DOHH2 (cell line): ENCODE measurements around the gene BSND.

Experiments
- H3F3A ChIP-seq: fragments of 200-600 bp; sonication (generic), shearing (Covaris generic); 2 replicates; pipeline ENCODE4 v1.6.0; 2016; ENCODE audit warnings: antibody characterized with exemption, mild to moderate bottlenecking; ENCODE audit not compliant: control insufficient read depth, insufficient read depth
- H3K27ac ChIP-seq: fragments of 200-600 bp; sonication (generic); 2 replicates; pipeline ENCODE4 v1.5.1; 2014; ENCODE audit warnings: low read depth, mild to moderate bottlenecking, low read length, moderate library complexity
- H3K27me3 ChIP-seq: fragments of 200-600 bp; sonication (generic); 2 replicates; pipeline ENCODE4 v1.6.1; 2014; ENCODE audit warnings: mild to moderate bottlenecking, low read length, mixed read lengths; ENCODE audit not compliant: control insufficient read depth
- H3K36me3 ChIP-seq: fragments of 200-600 bp; sonication (generic); 2 replicates; pipeline ENCODE4 v1.6.1; 2014; ENCODE audit warnings: mild to moderate bottlenecking, low read length, moderate library complexity, mixed read lengths; ENCODE audit not compliant: control insufficient read depth
- H3K4me1 ChIP-seq: fragments of 200-600 bp; sonication (generic); 2 replicates; pipeline ENCODE4 v1.6.1; 2014; ENCODE audit warnings: mild to moderate bottlenecking, low read length, mixed read lengths; ENCODE audit not compliant: control insufficient read depth
- H3K4me2 ChIP-seq: fragments of 200-600 bp; sonication (generic); 2 replicates; pipeline ENCODE4 v1.6.0; 2014; ENCODE audit warnings: mild to moderate bottlenecking, low read length, moderate library complexity
- H3K4me3 ChIP-seq: fragments of 200-600 bp; sonication (generic); 2 replicates; pipeline ENCODE4 v1.5.1; 2014; ENCODE audit warnings: mild to moderate bottlenecking, low read length, mixed read lengths
- H3K79me2 ChIP-seq: fragments of 200-600 bp; sonication (generic); 2 replicates; pipeline ENCODE4 v1.6.1; 2014; ENCODE audit warnings: mild to moderate bottlenecking, low read length, mixed read lengths; ENCODE audit not compliant: control insufficient read depth
- H3K9me2 ChIP-seq: fragments of 200-600 bp; sonication (generic); replicated peaks from 2 replicates; pipeline ENCODE4 v1.6.1; 2014; ENCODE audit warnings: mild to moderate bottlenecking, low read length, mixed read lengths; ENCODE audit not compliant: control insufficient read depth
- H3K9me3 ChIP-seq: fragments of 200-600 bp; sonication (generic); 2 replicates; pipeline ENCODE4 v1.6.1; 2014; ENCODE audit warnings: antibody characterized with exemption, low read length, mixed read lengths; ENCODE audit not compliant: control insufficient read depth, insufficient read depth
- H4K20me1 ChIP-seq: fragments of 200-600 bp; sonication (generic); 2 replicates; pipeline ENCODE4 v1.6.0; 2014; ENCODE audit warnings: low read depth, mild to moderate bottlenecking, antibody characterized with exemption, low read length, moderate library complexity; ENCODE audit not compliant: control insufficient read depth, insufficient read depth
- CTCF ChIP-seq: fragments of 200-600 bp; sonication (generic); IDR thresholded peaks from one replicate; pipeline ENCODE4 v1.5.1; 2014; ENCODE audit warnings: antibody characterized with exemption, mild to moderate bottlenecking, low read depth, low read length; ENCODE audit not compliant: poor library complexity, severe bottlenecking
- EZH2phosphoT487 ChIP-seq: fragments of 200-600 bp; sonication (generic); IDR thresholded peaks from 2 replicates; pipeline ENCODE4 v1.6.1; 2017; ENCODE audit warnings: borderline replicate concordance, mild to moderate bottlenecking, antibody characterized with exemption, low read length, moderate library complexity, mixed read lengths

BSND gene

GRCh38 chr1:54953846-54954245, 44.9 kb upstream of the BSND start:
- Histone ChIP-seq H3K36me3 (no peaks in the 10 kb centered on the region), H3F3A (no peaks in the 10 kb centered on the region), H4K20me1 (no peaks in the 10 kb centered on the region), H3K27ac (no peak overlapping the region), H3K27me3 (peaks cover 13% of the 10 kb centered on the region), H3K4me1 (no peaks in the 10 kb centered on the region), H3K9me3 (no peaks in the 10 kb centered on the region), H3K4me2 (no peak overlapping the region), H3K9me2 (no peaks in the 10 kb centered on the region), H3K79me2 (no peaks in the 10 kb centered on the region), H3K4me3 (no peak overlapping the region)
- TF ChIP-seq EZH2phosphoT487 (no peak), CTCF (no peak)

DNA sequence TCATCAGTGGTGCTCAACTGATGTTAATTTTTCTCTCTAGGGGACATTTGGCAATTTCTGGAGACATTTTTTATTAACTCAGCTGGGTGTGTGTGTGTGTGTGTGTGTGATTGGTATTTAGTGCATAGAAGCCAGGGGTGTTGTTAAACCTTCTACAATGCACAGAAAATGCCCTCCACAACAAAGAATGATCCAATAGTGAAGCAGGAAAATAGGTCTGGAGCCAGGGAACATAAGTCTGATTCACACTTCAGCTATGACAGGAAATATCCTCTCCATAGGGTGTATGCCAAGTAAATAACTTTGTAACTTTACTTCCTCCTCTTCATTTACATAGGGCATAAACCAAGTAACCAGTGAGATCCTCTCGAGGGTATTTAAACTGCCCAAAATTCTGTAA, 43.4 kb upstream of the BSND start:
- Histone ChIP-seq H3K4me2 (no peak overlapping the region), H4K20me1 (no peaks in the 10 kb centered on the region), H3K36me3 (no peaks in the 10 kb centered on the region), H3K4me3 (no peak overlapping the region), H3K9me3 (no peaks in the 10 kb centered on the region), H3K27me3 (peaks cover 13% of the 10 kb centered on the region), H3K9me2 (no peaks in the 10 kb centered on the region), H3K79me2 (no peaks in the 10 kb centered on the region), H3K27ac (no peak overlapping the region), H3K4me1 (no peaks in the 10 kb centered on the region), H3F3A (no peaks in the 10 kb centered on the region)
- TF ChIP-seq EZH2phosphoT487: no peak
- TF ChIP-seq CTCF: no peak

- no peaks in the 10 kb centered on the region for H3K9me2 ChIP-seq
- H3K4me2 ChIP-seq: no peak overlapping the region
- H3K9me3 ChIP-seq: no peaks in the 10 kb centered on the region
- H3K4me1 ChIP-seq: no peaks in the 10 kb centered on the region
- no peaks in the 10 kb centered on the region for H3K79me2 ChIP-seq
- no peaks in the 10 kb centered on the region for H3F3A ChIP-seq
- no peak overlapping the region for H3K4me3 ChIP-seq
- H4K20me1 ChIP-seq: no peaks in the 10 kb centered on the region
- H3K36me3 ChIP-seq: no peaks in the 10 kb centered on the region
- no peak overlapping the region for H3K27ac ChIP-seq
- TF ChIP-seq EZH2phosphoT487 (no peak), CTCF (no peak)
- H3K27me3 ChIP-seq: peaks cover 17% of the 10 kb centered on the region
Measured at GRCh38 chr1:54956726-54957125, 42.0 kb upstream of the BSND start.

DNA sequence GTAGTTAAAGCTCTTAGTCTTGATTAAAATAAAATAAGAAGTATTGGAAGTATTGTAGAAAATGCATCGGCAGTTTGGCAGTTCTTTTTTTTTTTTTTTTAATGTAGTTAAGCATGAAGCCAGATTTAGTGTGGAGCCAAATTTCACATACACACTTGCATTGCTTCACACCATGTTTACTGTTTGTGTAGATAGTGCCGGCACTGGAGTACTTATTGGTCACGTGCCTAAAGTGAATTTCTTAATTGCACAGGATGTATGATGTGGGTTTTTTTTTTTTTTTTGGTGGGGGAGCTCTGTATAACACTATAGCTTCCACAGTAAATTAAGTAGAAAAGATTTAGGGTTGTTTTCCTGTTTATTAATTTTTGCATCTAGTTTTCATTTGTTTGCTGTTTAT, 39.5 kb upstream of the BSND start:
- H3K27ac ChIP-seq: no peak overlapping the region
- no peaks in the 10 kb centered on the region for H4K20me1 ChIP-seq
- H3K27me3 ChIP-seq: peaks cover 21% of the 10 kb centered on the region
- no peak overlapping the region for H3K4me2 ChIP-seq
- H3K79me2 ChIP-seq: no peaks in the 10 kb centered on the region
- H3F3A ChIP-seq: no peaks in the 10 kb centered on the region
- no peak overlapping the region for H3K4me3 ChIP-seq
- no peaks in the 10 kb centered on the region for H3K36me3 ChIP-seq
- no peaks in the 10 kb centered on the region for H3K4me1 ChIP-seq
- TF ChIP-seq CTCF (no peak), EZH2phosphoT487 (no peak)
- no peaks in the 10 kb centered on the region for H3K9me3 ChIP-seq
- H3K9me2 ChIP-seq: no peaks in the 10 kb centered on the region
